DMS53 (cell line): ENCODE results near the gene PMM2.
A peak's percentile ranks its signal among the peaks of the same experiment; 100 is the strongest.
"Not testable (repeated sequence)": the region's sequence is repeated elsewhere in the genome, so short reads cannot be mapped to it uniquely, and the experiment has no call there.

ENCODE experiments used
- DNase-seq: peaks from one replicate; lab custom pipeline; 2025; lab: John Stamatoyannopoulos, UW

Gene PMM2

GRCh38 chr16:8867216-8867931 lies 69.7 kb downstream of the PMM2 start:
- peak; percentile 35 for DNase-seq

GRCh38 chr16:8867932-8868415 lies 70.3 kb downstream of the PMM2 start:
- DNase-seq: peak; percentile 43

- DNase-seq: peak; percentile 94
Measured at GRCh38 chr16:8868416-8869211, 71.0 kb downstream of the PMM2 start, which contains the start of gene CARHSP1. CARHSP1 (minus strand) TSS chr16:8869006; CDS start chr16:8859328, 9,678 bp downstream.

GRCh38 chr16:8869212-8869987 lies 71.8 kb downstream of the PMM2 start:
- DNase-seq: no peak

- DNase-seq: not testable (repeated sequence)
Measured at GRCh38 chr16:8869988-8870241, 72.3 kb downstream of the PMM2 start.

GRCh38 chr16:8872071-8872470 lies 74.4 kb downstream of the PMM2 start:
- DNase-seq: no peak

- DNase-seq: peak; percentile 20
Measured at GRCh38 chr16:8872967-8873865, 75.6 kb downstream of the PMM2 start.

- DNase-seq: not testable (repeated sequence)
Measured at GRCh38 chr16:8873866-8874195, 76.2 kb downstream of the PMM2 start.

- no peak for DNase-seq
Measured at GRCh38 chr16:8874388-8874787, 76.7 kb downstream of the PMM2 start.

GRCh38 chr16:8875317-8875716 lies 77.7 kb downstream of the PMM2 start:
- not testable (repeated sequence) for DNase-seq

GRCh38 chr16:8877894-8878522 lies 80.4 kb downstream of the PMM2 start:
- DNase-seq: no peak

- DNase-seq: no peak
Measured at GRCh38 chr16:8878523-8878911, 80.9 kb downstream of the PMM2 start.

GRCh38 chr16:8880839-8881510 lies 83.3 kb downstream of the PMM2 start:
- no peak for DNase-seq

GRCh38 chr16:8882041-8882617 lies 84.5 kb downstream of the PMM2 start, which contains the start of gene LITAFD:
LITAFD (plus strand) TSS chr16:8882351; CDS start chr16:8884356, 2,005 bp downstream.
- DNase-seq: no peak

GRCh38 chr16:8882725-8883377 lies 85.2 kb downstream of the PMM2 start:
- no peak for DNase-seq

- peak; percentile 77 for DNase-seq
Measured at GRCh38 chr16:8885674-8886592, 88.3 kb downstream of the PMM2 start.

GRCh38 chr16:8886593-8887430 lies 89.2 kb downstream of the PMM2 start:
- peak; percentile 29 for DNase-seq

GRCh38 chr16:8887431-8887765 lies 89.8 kb downstream of the PMM2 start:
- no peak for DNase-seq
